Psoas muscle (tissue), 8 donors: ENCODE measurements around the gene LRFN2. TPM values are rescaled to one million over a fixed set of nuclear protein-coding genes. Genes with fewer than 3 reads are reported as not detected.

ENCODE experiments used
- ATAC-seq, 4 donors: fragments of 200-7000 bp; cut with Tn5 transposase; one replicate each; pipeline ENCODE4 v1.9.1; 2020; ENCODE audit warnings: moderate library complexity in 3 of 4, mild to moderate bottlenecking in 2 of 4
- DNase-seq, 2 donors: peaks; one replicate each; pipeline ENCODE4 v3.0.0-alpha.2; 2020
- H3K27ac ChIP-seq: fragments of 200-600 bp; one replicate; pipeline ENCODE4 v1.8.0; 2022
- H3K27me3 ChIP-seq, 3 donors: fragments of 200-600 bp in 1 of 3; one replicate each; pipeline versions ENCODE4 v1.6.1 to v1.8.0; 2013 to 2022; ENCODE audit warnings: low read length in 2 of 3, mild to moderate bottlenecking in 2 of 3, moderate library complexity in 1 of 3; ENCODE audit not compliant: insufficient read depth in 3 of 3
- H3K36me3 ChIP-seq, 2 donors: fragments of 200-600 bp in 1 of 2; one replicate each; pipeline versions ENCODE4 v1.6.1 to v1.8.0; 2013 to 2022; ENCODE audit warnings: low read depth in 1 of 2, mild to moderate bottlenecking in 1 of 2, moderate library complexity in 1 of 2; ENCODE audit not compliant: insufficient read depth in 1 of 2
- H3K4me1 ChIP-seq: fragments of 200-600 bp; one replicate; pipeline ENCODE4 v1.8.0; 2022
- H3K4me3 ChIP-seq: fragments of 200-600 bp; one replicate; pipeline ENCODE4 v1.8.0; 2022; ENCODE audit warnings: mild to moderate bottlenecking
- H3K9me3 ChIP-seq: fragments of 200-600 bp; one replicate; pipeline ENCODE4 v1.8.0; 2022
- WGBS, 3 donors: extraction: QIAGEN DNeasy Blood & Tissue Kit; methylation state at CpG; one replicate each; pipeline versions ENCODE4 v1.1.6 to v1.1.7; 2013; 5-methylcytosine and 5-hydroxymethylcytosine counted together
- intact Hi-C, 2 donors: fragments of 100-400 bp; cut with DNase I; formaldehyde crosslinking; loops; one replicate each; pipeline versions ENCODE4 v1.11.0 to v1.14.2; 2022
- polyA plus RNA-seq, 3 donors: library from polyadenylated mRNA; stranded (reverse); fragments of 200-250 nt; gene quantifications; one replicate each; pipeline ENCODE4 v1.2.3, GENCODE V29; 2013
- total RNA-seq, 4 donors: library from RNA; stranded (reverse); fragmentation: NEBNext Ultra II Directional in 2 of 4; extraction: Animal tissue kit (Norgen Biotek cat#: 25700) in 2 of 4; gene quantifications; one replicate each; pipeline versions ENCODE4 v1.2.1 to v1.2.4, GENCODE V29; 2021 to 2023
- TF ChIP-seq, protein P1 (sequence below): fragments of 200-600 bp; IDR thresholded peaks from one replicate; pipeline ENCODE4 v1.8.0; 2022; ENCODE audit warnings: antibody characterized with exemption
- donor health status: healthy with polysubstance abuse.
- donor health status: DM: no; HTN: no; CAD: no; lungs with moderate emphysema.
- donor health status: Bipolar disorder and iron deficiency.
- donor health status: healthy.
- donor health status: DM: yes; HTN: yes; CAD: no.
- donor health status: DM: no; HTN: no; CAD: no.
- donor health status: DM: no; HTN: no; CAD: no.
- donor health status: DM: yes; HTN: yes; CAD: no.

LRFN2 gene
- total and polyA plus RNA-seq, 7 donors = 0.06 TPM; not detected in 6

- no peaks in the 10 kb centered on the region for H3K36me3 ChIP-seq
- H3K27ac ChIP-seq = no peak overlapping the region
- ATAC-seq (no peak), DNase-seq (no peak)
- TF ChIP-seq, protein P1, sequence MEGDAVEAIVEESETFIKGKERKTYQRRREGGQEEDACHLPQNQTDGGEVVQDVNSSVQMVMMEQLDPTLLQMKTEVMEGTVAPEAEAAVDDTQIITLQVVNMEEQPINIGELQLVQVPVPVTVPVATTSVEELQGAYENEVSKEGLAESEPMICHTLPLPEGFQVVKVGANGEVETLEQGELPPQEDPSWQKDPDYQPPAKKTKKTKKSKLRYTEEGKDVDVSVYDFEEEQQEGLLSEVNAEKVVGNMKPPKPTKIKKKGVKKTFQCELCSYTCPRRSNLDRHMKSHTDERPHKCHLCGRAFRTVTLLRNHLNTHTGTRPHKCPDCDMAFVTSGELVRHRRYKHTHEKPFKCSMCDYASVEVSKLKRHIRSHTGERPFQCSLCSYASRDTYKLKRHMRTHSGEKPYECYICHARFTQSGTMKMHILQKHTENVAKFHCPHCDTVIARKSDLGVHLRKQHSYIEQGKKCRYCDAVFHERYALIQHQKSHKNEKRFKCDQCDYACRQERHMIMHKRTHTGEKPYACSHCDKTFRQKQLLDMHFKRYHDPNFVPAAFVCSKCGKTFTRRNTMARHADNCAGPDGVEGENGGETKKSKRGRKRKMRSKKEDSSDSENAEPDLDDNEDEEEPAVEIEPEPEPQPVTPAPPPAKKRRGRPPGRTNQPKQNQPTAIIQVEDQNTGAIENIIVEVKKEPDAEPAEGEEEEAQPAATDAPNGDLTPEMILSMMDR = no peak
- no peaks in the 10 kb centered on the region for H3K27me3 ChIP-seq
- WGBS, 3 donors = 82 to 87% (median 87%) methylated on average over 3 of the region's 3 CpGs
- no peaks in the 10 kb centered on the region for H3K4me1 ChIP-seq
- intact Hi-C loops = no loop called here
- peaks cover 3% of the 10 kb centered on the region for H3K9me3 ChIP-seq
- H3K4me3 ChIP-seq = no peak overlapping the region
Observed at GRCh38 chr6:40461643-40462042, 125.5 kb downstream of the LRFN2 start.

DNA sequence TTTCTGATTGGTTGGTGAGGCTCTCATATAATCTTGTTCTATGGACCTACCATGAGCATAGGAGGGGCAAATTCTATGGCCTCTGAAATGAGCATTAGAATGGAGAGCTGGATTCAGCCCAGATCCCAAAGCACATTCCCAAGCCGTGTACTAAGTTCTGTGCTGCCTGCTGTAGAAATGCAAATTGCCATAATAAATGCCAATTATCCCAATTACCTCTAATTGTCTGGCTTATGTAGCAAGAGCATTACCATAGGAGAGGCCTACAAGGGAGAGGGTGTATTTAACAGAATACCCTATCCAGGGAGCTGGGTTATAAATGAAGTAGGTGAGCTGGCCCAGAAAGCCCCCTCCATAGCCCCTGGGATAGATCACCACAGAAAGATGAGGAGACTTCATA, 126.8 kb downstream of the LRFN2 start:
- Histone ChIP-seq H3K9me3 (peaks cover 3% of the 10 kb centered on the region), H3K4me1 (no peaks in the 10 kb centered on the region), H3K27ac (no peak overlapping the region), H3K27me3 (no peaks in the 10 kb centered on the region), H3K36me3 (no peaks in the 10 kb centered on the region), H3K4me3 (no peak overlapping the region)
- intact Hi-C loops = no loop called here
- DNase-seq (no peak), ATAC-seq (no peak)
- 58 to 65% (median 59%) methylated on average over 1 of the region's 1 CpG for WGBS, 3 donors
- TF ChIP-seq, protein P1 = no peak

GRCh38 chr6:40457261-40457660, 129.9 kb downstream of the LRFN2 start:
- H3K9me3 ChIP-seq = no peaks in the 10 kb centered on the region
- H3K27me3 ChIP-seq = no peaks in the 10 kb centered on the region
- intact Hi-C loops = no loop called here
- ATAC-seq = no peak
- H3K4me3 ChIP-seq = no peak overlapping the region
- DNase-seq = no peak
- H3K4me1 ChIP-seq = no peaks in the 10 kb centered on the region
- H3K27ac ChIP-seq = no peak overlapping the region
- TF ChIP-seq, protein P1 = no peak
- no peaks in the 10 kb centered on the region for H3K36me3 ChIP-seq
- 82 to 93% (median 90%) methylated on average over 1 of the region's 1 CpG for WGBS, 3 donors

DNA sequence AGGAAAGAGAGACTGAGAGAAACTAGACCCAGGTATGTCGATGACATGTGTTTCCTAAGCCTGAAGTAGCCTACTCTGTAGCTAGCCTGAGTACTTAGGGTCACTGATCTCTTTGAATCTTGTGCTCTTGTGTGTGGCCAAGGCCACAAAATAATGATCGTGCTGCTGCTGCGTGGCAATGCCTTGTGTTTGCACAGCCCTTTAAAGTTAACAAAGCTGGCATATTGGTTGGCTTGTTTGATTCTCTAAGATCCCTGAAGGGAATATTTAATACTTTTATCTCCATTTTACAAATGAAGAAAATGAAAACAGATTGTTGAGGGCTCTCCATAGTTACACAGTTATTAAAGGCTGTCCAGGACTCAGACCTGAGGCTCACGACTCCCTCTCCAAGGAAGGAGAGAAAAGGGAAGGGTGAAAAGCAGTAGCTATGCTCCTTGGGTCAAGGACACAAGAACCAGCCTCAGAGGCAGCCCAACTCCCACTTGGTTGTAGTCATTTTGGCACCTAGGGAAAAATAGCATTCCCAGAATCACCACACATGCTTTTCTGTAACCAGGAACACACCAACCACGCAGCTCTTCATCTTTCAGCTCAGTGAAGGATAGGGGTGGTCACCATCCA, 130.7 kb downstream of the LRFN2 start:
- intact Hi-C loops = no loop called here
- H3K27ac ChIP-seq = no peak overlapping the region
- H3K4me1 ChIP-seq = no peaks in the 10 kb centered on the region
- H3K27me3 ChIP-seq = no peaks in the 10 kb centered on the region
- no peak for ATAC-seq
- TF ChIP-seq, protein P1 = no peak
- DNase-seq = no peak
- no peaks in the 10 kb centered on the region for H3K9me3 ChIP-seq
- 88% methylated on average over 5 of the region's 5 CpGs for WGBS, 3 donors
- H3K36me3 ChIP-seq = no peaks in the 10 kb centered on the region
- no peak overlapping the region for H3K4me3 ChIP-seq
